HG02623 (cell line): Measurements from ENCODE around the gene NR2E1.

Experiments
- ATAC-seq: cut with Tn5 transposase; IDR thresholded peaks from one replicate; pipeline ENCODE4 v1.9.1; 2021; ENCODE audit warnings: moderate library complexity; ENCODE audit not compliant: unreplicated experiment

NR2E1 gene

DNA sequence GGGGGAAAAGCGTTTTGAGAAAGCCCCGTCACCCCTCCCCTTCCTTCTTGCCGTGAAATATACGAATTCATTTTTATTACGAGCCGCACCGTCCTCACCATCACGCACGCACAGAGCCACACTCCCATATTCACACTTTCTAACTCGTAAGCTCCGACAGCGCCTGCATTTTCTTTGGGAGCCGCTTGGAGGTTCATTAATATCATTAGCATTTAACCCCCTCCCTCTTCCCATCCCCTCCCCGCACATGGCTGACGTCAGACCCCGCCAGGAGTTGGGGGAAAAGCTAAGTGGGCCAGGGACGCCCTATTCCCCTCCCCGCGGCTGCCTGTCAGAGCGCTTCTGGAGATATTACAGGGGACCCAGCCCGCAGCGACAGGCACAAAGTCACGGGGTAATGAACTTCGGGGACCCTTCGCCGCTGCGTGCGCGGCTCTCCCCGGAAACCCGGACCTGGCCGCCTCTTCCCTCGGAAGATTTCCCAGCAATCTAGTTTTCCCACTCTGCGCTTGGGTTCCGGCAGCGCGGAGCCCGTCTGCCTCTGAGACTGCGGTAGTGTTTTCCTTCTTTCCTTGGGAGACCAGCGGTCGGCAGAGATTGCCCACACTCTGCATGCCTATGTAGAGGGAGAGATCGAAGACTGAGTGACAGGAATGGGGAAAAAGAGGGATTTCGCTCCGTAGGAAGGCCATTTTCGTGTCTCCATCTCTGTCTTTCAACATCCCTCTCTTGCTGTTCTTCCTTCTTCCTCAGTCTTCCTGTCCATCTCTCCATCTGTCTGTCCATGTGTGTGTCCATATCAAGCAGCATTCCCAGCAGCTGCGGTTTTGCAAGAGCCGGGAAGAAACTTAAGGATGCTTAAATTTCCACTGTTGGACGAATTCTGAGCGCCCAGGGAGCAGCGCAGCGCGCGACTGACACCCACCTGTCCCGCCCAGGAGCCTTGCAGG, at the start of gene NR2E1:
TSS of gene NR2E1 (plus strand) at position 309 of the 950 bp plus-strand sequence. CDS start 744 bp downstream, outside the sequence.
- no peak for ATAC-seq

DNA sequence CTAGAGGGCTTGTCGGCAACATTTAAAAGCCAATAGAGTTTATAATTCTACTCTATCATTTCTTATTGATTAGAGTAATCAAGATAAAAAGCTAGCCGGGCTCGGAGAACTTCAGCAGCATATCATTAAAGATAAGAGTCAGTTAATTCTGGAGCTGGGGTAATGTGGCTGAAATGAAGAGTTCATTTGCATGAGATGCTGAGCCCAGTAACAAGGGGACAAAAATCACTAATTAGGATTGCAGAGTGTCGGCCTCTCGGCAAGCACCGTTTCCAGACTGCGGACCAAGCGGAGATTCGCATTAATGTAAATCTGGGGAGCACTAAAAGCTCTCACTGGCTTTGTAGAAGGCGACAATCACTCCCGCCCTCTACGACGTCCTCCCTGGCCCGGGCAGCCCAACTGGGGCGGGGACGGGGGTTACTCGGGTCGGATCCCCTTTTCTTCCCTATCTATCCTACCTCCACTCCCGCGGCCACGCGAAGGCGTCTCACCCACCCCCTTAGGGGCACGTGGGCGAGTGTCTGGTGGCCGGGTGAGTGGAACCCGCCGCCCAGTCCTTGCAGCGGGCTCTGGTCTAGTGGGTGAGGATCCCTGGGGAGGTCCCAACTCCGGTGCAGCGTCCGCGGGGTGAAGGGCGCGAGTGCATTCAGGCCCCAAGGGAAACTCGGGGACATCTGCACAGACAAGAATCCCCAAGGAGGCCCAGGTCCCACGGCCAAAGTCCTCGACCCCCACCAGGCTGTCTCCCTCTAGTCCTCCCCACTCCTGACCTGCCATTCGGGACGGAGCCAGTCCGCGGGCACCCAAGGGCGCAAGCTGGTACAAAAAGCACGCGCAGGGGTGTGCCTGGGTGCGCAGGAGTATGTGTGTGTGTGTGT, 49.0 kb upstream of the NR2E1 start:
- no peak for ATAC-seq

DNA sequence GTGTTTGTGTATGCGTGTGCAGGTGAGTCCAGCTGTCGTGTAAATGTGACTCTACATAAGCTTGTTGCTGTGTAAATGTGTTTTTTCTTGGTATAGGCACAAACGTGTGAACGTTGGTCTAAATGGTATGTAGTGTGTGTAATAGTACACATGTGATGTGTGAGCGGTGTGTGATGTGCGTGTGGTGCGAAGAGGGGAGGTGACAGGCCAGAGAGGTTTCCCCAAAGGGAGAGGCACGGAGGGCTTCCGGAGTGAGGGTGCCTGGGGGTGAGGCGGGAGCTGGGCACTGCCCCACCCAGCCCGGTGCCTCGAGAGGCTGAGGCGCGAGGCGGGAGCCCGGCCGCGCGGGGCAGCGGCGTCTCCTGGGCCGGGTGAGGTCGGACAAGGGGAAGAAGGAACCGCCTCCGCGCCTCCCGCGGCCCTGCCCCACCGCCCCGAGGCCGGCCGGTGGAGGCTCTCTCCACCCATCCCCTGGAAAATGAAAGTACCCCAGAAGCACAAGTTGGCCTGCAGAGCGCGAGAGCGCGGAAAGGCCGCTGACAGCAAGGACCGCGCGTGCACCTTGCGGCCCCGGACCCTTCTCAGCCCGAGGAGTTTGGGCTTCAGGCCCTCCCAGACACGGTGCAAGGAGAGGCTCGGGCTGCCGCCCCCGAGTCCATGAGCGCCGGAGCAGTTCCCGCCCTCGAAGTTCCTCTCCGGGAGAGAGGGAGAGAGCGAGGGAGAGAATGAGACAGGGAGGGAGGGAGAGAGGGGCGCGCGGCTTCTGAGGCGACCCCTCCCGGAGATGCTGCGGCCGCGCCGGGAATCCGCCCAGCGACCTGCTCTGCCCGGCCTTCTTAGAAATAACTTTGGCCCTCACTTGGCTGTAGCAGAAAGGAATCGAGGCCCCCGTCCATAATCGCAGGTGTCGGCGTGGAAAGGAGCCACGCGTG, 48.1 kb upstream of the NR2E1 start:
- no peak for ATAC-seq

DNA sequence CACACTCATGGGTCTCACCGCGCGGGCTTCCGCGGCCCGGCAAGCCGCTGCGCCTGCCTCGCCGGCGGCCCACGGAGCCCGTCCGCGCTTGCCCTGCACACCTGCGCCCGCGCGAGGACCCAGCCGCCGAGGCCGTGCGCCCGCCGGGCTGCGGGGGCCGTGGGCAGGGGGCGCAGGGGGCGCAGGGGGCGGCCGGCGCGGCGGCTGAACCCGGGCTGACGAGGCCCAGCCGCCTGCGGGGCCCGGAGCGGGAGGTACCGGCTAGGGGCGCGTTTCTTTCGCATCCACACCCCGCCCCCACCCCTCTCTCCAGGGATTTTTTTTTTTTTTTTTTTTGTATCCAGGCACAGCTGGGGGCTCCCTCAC, 47.5 kb upstream of the NR2E1 start:
- no peak for ATAC-seq

DNA sequence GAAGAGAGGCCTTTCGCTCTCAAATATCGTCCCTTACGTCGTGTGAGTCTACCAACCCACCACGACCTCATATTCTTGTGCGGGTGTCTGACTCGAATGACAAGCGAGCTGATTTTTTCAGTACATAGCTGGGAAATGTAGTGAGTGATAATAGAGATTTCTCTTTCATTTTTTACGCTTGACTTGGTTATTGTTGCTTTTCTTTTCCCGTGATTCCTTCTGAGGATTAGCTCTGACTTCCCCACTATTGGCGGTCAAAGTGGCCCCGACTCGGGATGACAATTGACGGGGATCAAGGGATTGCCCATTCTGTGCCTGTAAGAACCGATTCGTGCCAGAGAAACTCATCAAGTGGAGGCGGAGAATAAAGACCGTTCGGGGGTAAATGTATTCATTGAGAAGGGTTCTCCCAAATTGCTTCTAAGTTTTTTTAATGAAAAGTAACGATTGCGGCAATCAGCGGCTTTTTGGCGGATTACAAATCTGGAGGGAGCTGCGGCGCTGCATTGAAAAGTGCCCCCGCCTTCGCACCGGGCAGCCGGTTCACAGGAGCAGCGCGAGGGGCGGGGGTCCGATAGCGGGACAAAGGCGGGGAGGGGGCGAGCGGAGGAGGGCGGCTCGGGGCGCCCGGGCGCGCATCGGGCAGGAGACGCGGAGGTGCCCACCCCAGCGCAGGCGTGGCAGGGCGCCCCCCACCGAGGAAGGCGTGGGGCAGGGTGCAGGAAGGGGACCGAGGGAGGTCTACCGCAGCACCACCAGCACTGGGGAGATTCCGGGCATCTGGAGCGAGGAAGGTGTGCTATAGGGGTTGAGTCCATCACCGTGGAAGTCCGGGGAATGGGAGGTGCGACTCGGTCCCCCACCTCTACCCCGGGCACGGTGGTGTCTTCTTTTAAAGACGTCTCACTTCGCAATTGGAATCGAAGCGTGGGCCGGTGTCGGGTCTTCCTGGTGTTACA, 46.7 kb upstream of the NR2E1 start:
- no peak for ATAC-seq

DNA sequence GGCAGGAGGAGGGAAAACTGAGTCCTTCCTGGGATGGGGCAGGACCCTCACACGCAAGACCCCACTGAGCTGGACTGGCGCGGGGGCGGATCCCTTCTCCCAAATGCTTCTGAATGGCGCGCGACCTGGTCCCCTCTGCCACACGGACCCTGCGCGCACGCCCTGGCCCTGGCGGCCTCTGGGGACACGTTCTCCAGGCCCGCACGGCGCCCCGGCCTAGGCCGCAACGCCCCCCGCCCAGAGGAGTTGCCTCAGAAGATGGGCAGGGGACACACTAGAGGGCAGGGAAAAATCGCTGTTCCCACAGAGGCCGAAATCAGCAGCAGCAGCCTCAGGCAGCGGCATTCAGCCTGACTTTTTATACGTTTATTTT, 46.1 kb upstream of the NR2E1 start:
- ATAC-seq: no peak

DNA sequence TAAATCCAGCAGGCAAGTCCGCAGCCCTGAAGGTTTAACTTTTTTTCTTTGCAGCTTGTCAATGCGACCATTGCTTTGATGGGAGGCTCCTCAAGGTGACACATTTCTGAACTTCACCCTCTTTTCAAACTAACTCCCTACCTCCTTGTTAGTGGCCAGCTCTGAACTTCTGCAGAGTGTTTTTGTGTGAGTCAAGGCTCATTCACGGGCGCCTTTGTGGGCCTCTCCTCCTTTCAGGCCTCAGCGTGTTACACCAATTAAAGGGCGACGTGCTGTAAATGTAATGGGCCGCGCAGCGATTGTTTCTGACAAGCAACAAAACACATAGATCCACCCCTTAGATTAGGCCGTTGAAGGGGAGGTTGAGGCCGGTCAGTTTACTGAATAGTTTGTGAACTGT, 45.5 kb upstream of the NR2E1 start:
- no peak for ATAC-seq

DNA sequence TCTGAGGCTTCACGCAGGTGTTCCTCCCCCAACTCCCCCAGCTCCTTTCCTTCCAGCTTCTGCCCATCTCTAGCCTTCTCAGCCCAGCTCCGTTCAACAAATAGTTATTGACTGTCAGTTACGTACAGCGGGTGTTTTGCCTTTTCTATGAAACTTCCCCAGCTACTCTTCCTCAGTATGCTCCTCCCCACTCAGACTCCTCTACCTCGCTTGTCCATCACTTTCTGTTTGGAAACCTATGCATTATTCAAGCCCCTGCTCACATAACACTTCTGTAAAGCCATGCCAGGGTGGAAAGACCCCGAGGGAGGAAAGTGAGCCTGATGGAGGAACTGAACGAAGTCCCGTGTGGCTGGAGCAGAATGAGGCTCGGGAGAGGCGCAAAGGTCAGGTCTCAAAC, 44.2 kb upstream of the NR2E1 start:
- ATAC-seq: no peak

DNA sequence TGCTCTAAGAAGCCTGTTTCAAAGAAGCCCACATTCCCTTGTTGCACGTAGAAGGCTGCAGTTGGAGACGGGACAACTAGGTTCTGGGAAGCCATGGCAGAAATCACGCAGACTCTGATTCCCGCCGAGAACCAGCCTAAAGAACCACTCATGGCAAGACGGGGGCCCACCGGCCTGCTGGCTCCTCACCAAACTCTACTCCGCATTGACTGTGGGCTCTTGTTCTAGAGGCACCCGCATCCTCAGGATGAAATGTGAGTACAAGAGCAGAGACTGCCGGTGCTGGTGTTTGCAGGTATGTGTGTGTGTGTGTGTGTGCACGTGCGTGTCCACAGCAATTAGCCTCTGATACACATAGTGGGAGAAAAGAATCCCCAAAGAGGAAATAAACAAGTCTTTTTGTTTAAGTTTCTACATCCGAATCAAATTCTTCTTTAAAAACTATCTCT, 42.3 kb upstream of the NR2E1 start:
- ATAC-seq: no peak

DNA sequence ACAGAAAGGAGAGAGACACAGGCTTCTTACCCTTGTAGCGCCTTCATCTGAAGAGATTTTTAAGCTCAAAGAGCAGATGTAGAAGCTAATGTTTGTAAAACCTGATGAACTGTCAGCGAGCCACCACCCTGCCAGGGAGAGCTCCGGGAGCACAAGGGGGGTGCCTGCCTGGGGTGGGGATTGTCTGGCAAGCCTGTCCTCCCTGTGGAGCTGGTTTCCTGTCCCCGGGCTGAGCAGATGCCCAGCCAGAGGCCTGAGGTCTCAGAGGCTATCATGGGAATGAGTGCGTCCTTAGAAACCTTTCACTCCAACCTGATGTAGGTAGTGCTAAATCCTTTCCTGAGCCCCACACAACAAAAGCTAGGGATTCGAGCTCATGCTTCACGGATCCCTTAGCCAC, 41.9 kb upstream of the NR2E1 start:
- no peak for ATAC-seq

DNA sequence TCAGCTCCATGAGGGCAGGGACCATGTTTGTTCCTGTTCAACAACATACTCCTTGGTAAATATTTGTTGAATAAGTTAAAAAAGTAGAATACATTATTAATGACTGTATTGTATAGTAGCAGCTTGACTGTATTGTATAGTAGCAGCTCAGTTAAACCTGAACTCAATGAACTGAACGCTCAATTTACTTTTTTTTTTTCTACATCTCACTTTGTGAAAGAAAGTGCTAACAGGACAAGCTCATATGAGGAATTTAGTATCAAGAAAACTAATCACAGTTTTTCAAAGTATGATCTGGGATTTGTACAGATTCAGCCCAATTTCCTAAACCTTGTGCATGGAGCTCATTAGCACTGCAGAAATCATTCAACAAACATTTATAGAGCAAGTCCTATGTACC, 38.8 kb upstream of the NR2E1 start:
- no peak for ATAC-seq

DNA sequence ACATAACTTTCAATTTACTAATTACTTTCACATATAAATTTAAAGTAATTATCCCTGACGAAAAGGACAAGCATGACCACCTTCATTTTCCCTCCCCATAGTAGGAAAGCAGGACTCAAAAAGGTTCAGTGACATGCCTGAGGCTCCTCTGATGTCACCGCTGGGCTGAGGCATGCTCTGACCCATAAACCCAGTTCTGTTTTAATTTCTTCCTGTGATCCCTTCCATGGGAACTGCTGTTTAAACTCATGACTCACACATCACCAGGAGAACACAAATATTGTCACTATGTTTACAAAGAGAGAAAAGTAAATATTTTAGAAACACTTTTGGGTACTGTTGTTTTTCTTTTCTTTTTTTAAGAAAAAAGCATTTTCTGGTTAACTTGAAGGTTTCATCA, 38.0 kb upstream of the NR2E1 start:
- ATAC-seq: no peak

DNA sequence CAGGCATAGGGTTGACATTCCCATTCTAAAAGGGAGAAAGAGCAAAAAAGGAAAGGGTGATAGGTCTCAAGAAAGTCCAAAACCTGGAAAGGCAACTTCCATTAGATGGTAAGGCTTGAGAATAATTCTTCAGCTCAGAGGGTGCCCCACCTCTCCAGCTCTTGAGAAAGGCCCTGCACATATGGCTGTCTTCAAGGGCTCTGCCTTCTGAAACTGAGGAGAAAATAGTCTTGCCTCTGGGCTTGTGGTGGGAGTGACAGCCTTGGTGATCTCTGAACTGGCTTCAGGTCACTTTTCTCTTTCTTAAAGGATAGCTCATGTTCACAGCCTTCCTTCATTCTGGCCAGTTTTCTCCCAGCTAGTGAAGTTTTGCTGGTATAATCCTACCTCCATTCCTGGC, 35.6 kb upstream of the NR2E1 start:
- no peak for ATAC-seq

DNA sequence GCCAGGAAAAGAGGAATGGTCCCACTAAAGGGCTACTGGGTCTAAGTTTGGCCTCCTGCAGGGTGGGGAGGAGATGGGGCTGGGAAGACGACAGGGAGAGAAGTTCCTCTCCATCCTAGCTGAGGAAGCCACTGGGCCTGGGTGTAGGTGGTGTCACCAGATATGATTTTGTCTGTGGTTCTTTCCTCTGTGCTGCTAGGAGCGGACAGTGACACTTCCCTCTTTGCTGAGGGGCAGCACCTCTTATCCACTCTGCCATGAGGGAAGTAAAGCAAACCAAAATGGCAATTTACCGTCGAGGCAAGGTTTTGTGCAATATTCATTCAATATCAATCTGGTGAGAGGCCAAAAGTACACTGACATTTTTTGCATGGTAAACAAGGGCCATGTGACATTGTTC, 33.0 kb upstream of the NR2E1 start:
- ATAC-seq: no peak

DNA sequence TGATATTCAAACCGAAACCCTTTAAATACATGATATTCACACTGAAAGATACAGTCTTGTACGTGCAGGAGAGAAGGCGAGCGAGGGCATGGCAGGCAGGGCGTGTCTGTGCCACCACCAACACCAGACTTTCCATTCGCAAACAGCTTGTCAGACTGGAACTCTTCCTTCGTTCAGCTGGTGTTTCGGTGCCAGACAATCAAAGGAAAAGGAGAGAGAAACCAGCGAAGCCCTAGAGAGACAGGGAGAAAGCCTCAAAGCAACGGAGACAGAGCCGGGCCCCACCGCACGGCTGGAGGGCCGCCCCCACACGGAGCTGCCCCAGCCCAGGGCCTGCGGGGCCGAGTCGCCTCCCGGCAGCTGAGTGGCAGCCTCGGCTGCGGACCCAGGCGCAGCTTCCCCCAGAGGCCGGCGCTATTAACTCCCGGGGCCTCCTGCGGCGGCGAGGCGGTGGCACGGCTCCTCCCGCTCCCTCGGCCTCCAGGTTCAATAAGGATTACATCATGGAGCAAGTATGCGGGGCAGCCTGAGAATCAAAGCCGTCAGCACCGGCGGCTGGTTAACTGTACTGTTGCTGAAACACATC, 32.1 kb upstream of the NR2E1 start:
- ATAC-seq: no peak

DNA sequence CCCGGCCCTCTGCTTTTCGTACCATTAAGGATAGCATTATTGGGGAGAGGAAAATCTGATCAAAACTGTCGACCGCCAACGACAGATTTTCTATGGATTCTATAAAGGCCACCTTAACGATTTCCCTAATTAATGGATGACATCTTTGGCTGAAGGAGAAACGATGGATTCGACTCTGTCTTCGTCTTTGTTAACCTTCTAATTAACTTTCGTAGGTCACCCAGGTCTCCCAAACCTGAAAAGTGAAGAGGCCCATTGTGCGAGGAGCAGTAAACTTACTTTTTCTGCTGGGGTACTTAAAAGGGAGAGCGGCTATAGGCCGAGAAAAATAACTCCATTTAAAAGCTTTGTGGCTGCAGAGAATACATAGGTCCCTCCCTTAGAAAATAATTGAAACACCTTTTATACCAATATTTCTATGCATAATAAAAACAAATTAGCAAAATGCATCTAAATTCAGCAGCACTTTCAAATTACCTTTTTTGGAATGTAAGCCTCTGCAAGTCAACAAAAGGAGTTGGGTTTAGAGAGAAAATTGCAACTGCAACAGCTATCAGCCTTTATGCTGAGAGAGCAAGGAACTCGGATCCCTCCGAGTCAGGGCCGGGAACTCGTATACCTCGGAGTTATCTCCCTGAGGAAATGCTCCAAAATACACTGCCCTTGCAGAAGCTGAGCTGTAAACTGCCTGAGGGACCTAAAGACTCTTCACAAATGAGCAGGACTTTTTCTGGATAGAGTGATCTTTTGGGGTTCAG, 31.4 kb upstream of the NR2E1 start:
- ATAC-seq: no peak

DNA sequence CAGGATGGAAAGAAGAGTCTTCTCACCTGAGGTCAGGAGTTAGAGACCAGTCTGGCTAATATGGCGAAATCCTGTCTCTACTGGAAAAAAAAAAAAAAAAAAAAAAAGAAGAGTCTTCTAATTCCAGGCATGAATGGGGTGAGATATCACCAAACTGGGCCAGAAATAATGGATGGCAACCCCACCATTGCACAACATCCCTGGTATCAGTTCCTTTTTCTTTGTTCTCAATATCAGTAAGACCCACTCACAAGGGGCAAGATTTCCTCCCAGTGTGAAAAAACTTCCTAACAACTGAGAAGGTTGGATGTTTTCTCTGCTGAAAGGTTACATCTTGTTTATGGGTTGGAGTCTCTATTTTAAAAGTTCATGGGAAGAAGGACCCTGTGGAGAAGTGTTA, 23.6 kb upstream of the NR2E1 start:
- ATAC-seq: no peak

DNA sequence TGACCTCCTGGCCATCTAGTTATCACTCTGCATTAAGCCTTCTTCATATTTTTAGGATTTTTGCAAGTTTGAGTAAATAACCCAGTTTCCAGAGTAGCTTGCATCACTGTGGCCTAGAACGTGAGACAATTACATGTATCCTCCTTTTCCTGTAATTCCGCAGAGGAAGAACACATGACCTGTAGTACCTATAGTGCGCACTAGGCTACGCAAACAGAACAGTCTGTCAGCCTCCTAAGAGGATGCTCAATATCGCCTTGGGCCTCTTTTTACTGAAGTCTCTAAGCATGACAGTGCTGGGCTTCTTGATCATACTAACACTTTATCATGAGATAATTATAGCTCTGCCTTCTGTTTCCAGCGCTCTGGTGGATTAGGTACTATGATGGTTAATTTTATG, 20.2 kb upstream of the NR2E1 start:
- ATAC-seq: no peak

DNA sequence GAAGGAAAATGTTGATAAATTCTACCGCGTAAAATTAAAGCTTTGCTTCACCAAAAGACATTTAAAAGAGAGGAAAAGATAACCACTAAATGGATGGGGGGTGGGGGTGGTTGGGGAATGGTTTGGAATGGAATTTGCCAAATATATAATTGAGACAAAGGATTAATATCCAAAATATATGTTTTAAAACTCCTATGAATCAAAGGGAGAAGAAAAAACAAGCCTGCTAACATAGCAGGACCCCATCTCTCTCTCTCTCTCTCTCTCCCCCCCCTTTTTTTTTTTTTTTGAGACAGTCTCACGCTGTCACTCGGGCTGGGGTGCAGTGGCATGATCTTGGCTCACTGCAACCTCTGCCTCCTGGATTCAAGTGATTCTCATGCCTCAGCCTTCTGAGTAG, 13.4 kb upstream of the NR2E1 start:
- ATAC-seq: no peak
